Measurements from ENCODE around the gene C12orf56.
"Not testable (repeated sequence)": the region's sequence is repeated elsewhere in the genome, so short reads cannot be mapped to it uniquely, and the experiment has no call there.

Gene C12orf56

GRCh38 chr12:64352181-64352580, 38.4 kb downstream of the C12orf56 start:
- Histone ChIP-seq H3K27ac (no peak overlapping the region), H4K20me1 (no peaks in the 10 kb centered on the region), H3K4me1 (no peaks in the 10 kb centered on the region), H3K4me2 (no peak overlapping the region), H3K9me3 (replicated peaks in 1 of 11) (peaks cover 20 to 37% (median 30%) of the 10 kb centered on the region in 11 experiments), H3K9ac (no peak overlapping the region), H3K27me3 (no peaks in the 10 kb centered on the region), H3K4me3 (no peak overlapping the region), H3K36me3 (no peaks in the 10 kb centered on the region)
- no peak for TF ChIP-seq Cebpa-rat (IDR thresholded peaks at IDR 0.05)

- H3K4me3 ChIP-seq, result no peak overlapping the region
- no peak for TF ChIP-seq Cebpa-rat (IDR thresholded peaks at IDR 0.05)
- no peak overlapping the region for H3K9ac ChIP-seq
- H3K27ac ChIP-seq, result no peak overlapping the region
- no peaks in the 10 kb centered on the region for H3K27me3 ChIP-seq
- H3K4me1 ChIP-seq, result no peaks in the 10 kb centered on the region
- no peak overlapping the region for H3K4me2 ChIP-seq
- peaks cover 14 to 28% (median 24%) of the 10 kb centered on the region in 11 experiments for H3K9me3 ChIP-seq (replicated peaks in 1 of 11)
- no peaks in the 10 kb centered on the region for H3K36me3 ChIP-seq
- H4K20me1 ChIP-seq, result no peaks in the 10 kb centered on the region
Measured at GRCh38 chr12:64351265-64351664, 39.3 kb downstream of the C12orf56 start.

- no peaks in the 10 kb centered on the region for H4K20me1 ChIP-seq
- no peak overlapping the region for H3K4me2 ChIP-seq
- no peaks in the 10 kb centered on the region for H3K27me3 ChIP-seq
- H3K4me3 ChIP-seq, result no peak overlapping the region
- H3K9ac ChIP-seq, result no peak overlapping the region
- no peaks in the 10 kb centered on the region for H3K36me3 ChIP-seq
- no peak for TF ChIP-seq Cebpa-rat (IDR thresholded peaks at IDR 0.05)
- no peak overlapping the region for H3K27ac ChIP-seq
- H3K9me3 ChIP-seq (replicated peaks in 1 of 11), result peaks cover 6 to 31% (median 20%) of the 10 kb centered on the region in 11 experiments; a peak in 20 of 22 replicates
- no peaks in the 10 kb centered on the region for H3K4me1 ChIP-seq
Measured at GRCh38 chr12:64347630-64348029, 42.9 kb downstream of the C12orf56 start.

- H4K20me1 ChIP-seq, H3K4me3 ChIP-seq: not testable (repeated sequence)
Measured at GRCh38 chr12:64344631-64345030, 45.9 kb downstream of the C12orf56 start.

GRCh38 chr12:64340546-64340945, 50.0 kb downstream of the C12orf56 start:
- H3K9ac ChIP-seq, H3K4me2 ChIP-seq, H3K27ac ChIP-seq, H3K36me3 ChIP-seq, H4K20me1 ChIP-seq, H3K4me3 ChIP-seq, H3K27me3 ChIP-seq, H3K4me1 ChIP-seq: not testable (repeated sequence)
- peaks cover 0 to 20% (median 6%) of the 10 kb centered on the region in 11 experiments; a peak in 10 of 22 replicates for H3K9me3 ChIP-seq (replicated peaks in 1 of 11)

More at GRCh38 chr12:64344631-64345030, 45.9 kb downstream of the C12orf56 start:
- H3K36me3 ChIP-seq, H3K4me2 ChIP-seq, H3K27me3 ChIP-seq, H3K27ac ChIP-seq, H3K9ac ChIP-seq, H3K4me1 ChIP-seq: not testable (repeated sequence)
- peaks cover 0 to 14% (median 6%) of the 10 kb centered on the region in 11 experiments; a peak in 9 of 22 replicates for H3K9me3 ChIP-seq (replicated peaks in 1 of 11)

- Histone ChIP-seq H3K9ac (no peak overlapping the region), H3K4me2 (no peak overlapping the region), H3K9me3 (replicated peaks in 1 of 11) (peaks cover 0 to 10% (median 0%) of the 10 kb centered on the region in 11 experiments; a peak in 1 of 22 replicates), H4K20me1 (no peaks in the 10 kb centered on the region), H3K27ac (no peak overlapping the region), H3K4me1 (no peaks in the 10 kb centered on the region), H3K27me3 (no peaks in the 10 kb centered on the region), H3K36me3 (no peaks in the 10 kb centered on the region), H3K4me3 (no peak overlapping the region)
- no peak for TF ChIP-seq Cebpa-rat (IDR thresholded peaks at IDR 0.05)
Measured at GRCh38 chr12:64335886-64336466, 54.6 kb downstream of the C12orf56 start.

- Histone ChIP-seq H3K27me3 (no peaks in the 10 kb centered on the region), H3K4me3 (no peak overlapping the region), H3K27ac (no peak overlapping the region), H4K20me1 (no peaks in the 10 kb centered on the region), H3K9ac (no peak overlapping the region), H3K4me1 (no peaks in the 10 kb centered on the region), H3K4me2 (no peak overlapping the region), H3K36me3 (no peaks in the 10 kb centered on the region), H3K9me3 (replicated peaks in 1 of 11) (no peaks in the 10 kb centered on the region; a peak in 1 of 22 replicates)
- TF ChIP-seq Cebpa-rat (IDR thresholded peaks at IDR 0.05), result no peak
Measured at GRCh38 chr12:64332938-64333337, 57.6 kb downstream of the C12orf56 start.

- H3K4me2 ChIP-seq, result no peak overlapping the region
- H3K27me3 ChIP-seq, result no peaks in the 10 kb centered on the region
- no peak for TF ChIP-seq Cebpa-rat (IDR thresholded peaks at IDR 0.05)
- H3K9me3 ChIP-seq (replicated peaks in 1 of 11), result no peaks in the 10 kb centered on the region; a peak in 1 of 22 replicates
- no peak overlapping the region for H3K4me3 ChIP-seq
- H3K9ac ChIP-seq, result no peak overlapping the region
- H4K20me1 ChIP-seq, result no peaks in the 10 kb centered on the region
- H3K36me3 ChIP-seq, result no peaks in the 10 kb centered on the region
- H3K4me1 ChIP-seq, result no peaks in the 10 kb centered on the region
- no peak overlapping the region for H3K27ac ChIP-seq
Measured at GRCh38 chr12:64332296-64332695, 58.3 kb downstream of the C12orf56 start.

- not testable (repeated sequence) for H3K4me3 ChIP-seq; H3K36me3 ChIP-seq; H3K27me3 ChIP-seq; H3K4me1 ChIP-seq; H3K9me3 ChIP-seq (replicated peaks in 1 of 11); H3K27ac ChIP-seq; H3K9ac ChIP-seq; H4K20me1 ChIP-seq; H3K4me2 ChIP-seq
Measured at GRCh38 chr12:64329031-64329710, 61.4 kb downstream of the C12orf56 start.

GRCh38 chr12:64325055-64325454, 65.5 kb downstream of the C12orf56 start:
- no peak overlapping the region for H3K4me3 ChIP-seq
- H3K9me3 ChIP-seq (replicated peaks in 1 of 11), result peaks cover 0 to 8% (median 0%) of the 10 kb centered on the region in 11 experiments; a peak in 2 of 22 replicates
- H4K20me1 ChIP-seq, result no peaks in the 10 kb centered on the region
- H3K9ac ChIP-seq, result no peak overlapping the region
- H3K4me1 ChIP-seq, result no peaks in the 10 kb centered on the region
- no peak overlapping the region for H3K27ac ChIP-seq
- H3K27me3 ChIP-seq, result no peaks in the 10 kb centered on the region
- TF ChIP-seq Cebpa-rat (IDR thresholded peaks at IDR 0.05), result no peak
- no peak overlapping the region for H3K4me2 ChIP-seq
- H3K36me3 ChIP-seq, result no peaks in the 10 kb centered on the region

Measured in BLaER1 treated with 17β-estradiol and CSF1 and Interleukin-3, amounts not matched to agents 10 nM and 100 nM (cell line).